ENCODE measurements around the gene OVCA2. TPM values are rescaled to one million over a fixed set of nuclear protein-coding genes. Genes with fewer than 3 reads are reported as not detected.
A peak's percentile ranks its signal among the peaks of the same experiment; 100 is the strongest.
"Not testable (repeated sequence)": the region's sequence is repeated elsewhere in the genome, so short reads cannot be mapped to it uniquely, and the experiment has no call there.

Gene OVCA2
- total RNA-seq, 1 donor from 2014 or later = 14.4 TPM

- ATAC-seq (no peak), DNase-seq (no peak)
- intact Hi-C loops (cut with micrococcal nuclease) = no loop called here
Observed at GRCh38 chr17:2012499-2012898, 29.3 kb upstream of the OVCA2 start.

GRCh38 chr17:2013220-2013993, 28.4 kb upstream of the OVCA2 start:
- ATAC-seq; DNase-seq; intact Hi-C loops (cut with micrococcal nuclease): not testable (repeated sequence)

GRCh38 chr17:2013994-2014317, 27.9 kb upstream of the OVCA2 start:
- intact Hi-C loops (cut with micrococcal nuclease) = no loop called here
- DNase-seq = no peak
- no peak for ATAC-seq

GRCh38 chr17:2015314-2015713, 26.5 kb upstream of the OVCA2 start:
- intact Hi-C loops (cut with micrococcal nuclease) = no loop called here
- ATAC-seq (no peak), DNase-seq (no peak)

- intact Hi-C loops (cut with micrococcal nuclease) = no loop called here
- ATAC-seq = no peak
- no peak for DNase-seq
Observed at GRCh38 chr17:2016494-2016893, 25.3 kb upstream of the OVCA2 start.

GRCh38 chr17:2017274-2017941, 24.4 kb upstream of the OVCA2 start:
- intact Hi-C loops (cut with micrococcal nuclease) = no loop called here
- ATAC-seq (no peak), DNase-seq (no peak)

GRCh38 chr17:2018716-2019510, 22.9 kb upstream of the OVCA2 start:
- DNase-seq = no peak
- intact Hi-C loops (cut with micrococcal nuclease) = no loop called here
- ATAC-seq = no peak

- DNase-seq (no peak), ATAC-seq (no peak)
- intact Hi-C loops (cut with micrococcal nuclease) = no loop called here
Observed at GRCh38 chr17:2019723-2020122, 22.1 kb upstream of the OVCA2 start.

GRCh38 chr17:2020721-2021120, 21.1 kb upstream of the OVCA2 start:
- ATAC-seq (no peak), DNase-seq (no peak)
- intact Hi-C loops (cut with micrococcal nuclease) = no loop called here

- no peak for ATAC-seq
- DNase-seq = no peak
- intact Hi-C loops (cut with micrococcal nuclease) = no loop called here
Observed at GRCh38 chr17:2022647-2023240, 19.1 kb upstream of the OVCA2 start.

GRCh38 chr17:2023256-2023655, 18.6 kb upstream of the OVCA2 start:
- DNase-seq (no peak), ATAC-seq (no peak)
- intact Hi-C loops (cut with micrococcal nuclease) = no loop called here

- peak; percentile 16 for ATAC-seq
- intact Hi-C loops (cut with micrococcal nuclease) = no loop called here
- DNase-seq = peak; percentile 58
Observed at GRCh38 chr17:2023692-2024571, 17.9 kb upstream of the OVCA2 start.

GRCh38 chr17:2024572-2025219, 17.1 kb upstream of the OVCA2 start:
- intact Hi-C loops (cut with micrococcal nuclease) = no loop called here
- ATAC-seq = peak; percentile 4
- no peak for DNase-seq

- DNase-seq (peak; percentile 83), ATAC-seq (peak; percentile 74)
Observed at GRCh38 chr17:2025220-2025621, 16.6 kb upstream of the OVCA2 start, which contains the start of gene RTN4RL1. Gene RTN4RL1, minus strand, starts transcription at chr17:2025334. Its CDS starts 469 bp downstream, at chr17:2024865.

GRCh38 chr17:2025622-2026309, 16.1 kb upstream of the OVCA2 start:
- peak; percentile 71 for ATAC-seq
- DNase-seq = peak; percentile 86
- intact Hi-C loops (cut with micrococcal nuclease) = loop anchor here (2.0 kb wide), 1 partner anchor 117 kb away; no protein-coding TSS in a partner anchor

More at GRCh38 chr17:2025220-2025621, 16.6 kb upstream of the OVCA2 start, which contains the start of gene RTN4RL1:
- intact Hi-C loops (cut with micrococcal nuclease) = no loop called here

- intact Hi-C loops (cut with micrococcal nuclease) = loop anchor here (2.0 kb wide), 1 partner anchor 119 kb away; no protein-coding TSS in a partner anchor
- ATAC-seq = no peak
Observed at GRCh38 chr17:2027528-2028233, 14.1 kb upstream of the OVCA2 start.

GRCh38 chr17:2028234-2028614, 13.6 kb upstream of the OVCA2 start:
- DNase-seq (no peak), ATAC-seq (no peak)
- intact Hi-C loops (cut with micrococcal nuclease) = no loop called here

More at GRCh38 chr17:2027528-2028233, 14.1 kb upstream of the OVCA2 start:
- DNase-seq = no peak
